Chondrocyte (in vitro differentiated cells): ENCODE results near the gene RPTOR. TPM values are rescaled to one million over a fixed set of nuclear protein-coding genes. Genes with fewer than 3 reads are reported as not detected.

Experiments used
- DNase-seq: peaks from one replicate; pipeline ENCODE4 v3.0.0; 2021; ENCODE audit warnings: mixed read lengths, low spot score
- H3K27ac Mint-ChIP-seq: one replicate; pipeline ENCODE4 v1.8.0; 2021; ENCODE audit warnings: mild to moderate bottlenecking, moderate library complexity, mixed read lengths; ENCODE audit not compliant: unreplicated experiment
- H3K27me3 Mint-ChIP-seq: 2 replicates; pipeline ENCODE4 v1.8.0; 2021; ENCODE audit warnings: low read depth, mixed read lengths
- H3K36me3 Mint-ChIP-seq: 2 replicates; pipeline ENCODE4 v1.8.0; 2021; ENCODE audit warnings: low read depth, mixed read lengths
- H3K4me1 Mint-ChIP-seq: 2 replicates; pipeline ENCODE4 v1.8.0; 2021; ENCODE audit warnings: low read depth, mild to moderate bottlenecking, mixed read lengths
- H3K4me3 Mint-ChIP-seq: one replicate; pipeline ENCODE4 v1.8.0; 2021; ENCODE audit warnings: mild to moderate bottlenecking, moderate library complexity, mixed read lengths; ENCODE audit not compliant: unreplicated experiment
- H3K9me3 Mint-ChIP-seq: 2 replicates; pipeline ENCODE4 v1.8.0; 2021; ENCODE audit warnings: low read depth, mixed read lengths
- CTCF ChIP-seq: fragments of 200-600 bp; sonication (generic); IDR thresholded peaks from 2 replicates; pipeline ENCODE4 v1.5.0; 2021; ENCODE audit warnings: antibody characterized with exemption, mild to moderate bottlenecking, moderate library complexity
- total RNA-seq: library from RNA; stranded (reverse); gene quantifications from 3 replicates; pipeline ENCODE4 v1.2.1, GENCODE V29; 2021

RPTOR gene
- total RNA-seq, 1 donor from 2014 or later: 30.9 TPM

DNA sequence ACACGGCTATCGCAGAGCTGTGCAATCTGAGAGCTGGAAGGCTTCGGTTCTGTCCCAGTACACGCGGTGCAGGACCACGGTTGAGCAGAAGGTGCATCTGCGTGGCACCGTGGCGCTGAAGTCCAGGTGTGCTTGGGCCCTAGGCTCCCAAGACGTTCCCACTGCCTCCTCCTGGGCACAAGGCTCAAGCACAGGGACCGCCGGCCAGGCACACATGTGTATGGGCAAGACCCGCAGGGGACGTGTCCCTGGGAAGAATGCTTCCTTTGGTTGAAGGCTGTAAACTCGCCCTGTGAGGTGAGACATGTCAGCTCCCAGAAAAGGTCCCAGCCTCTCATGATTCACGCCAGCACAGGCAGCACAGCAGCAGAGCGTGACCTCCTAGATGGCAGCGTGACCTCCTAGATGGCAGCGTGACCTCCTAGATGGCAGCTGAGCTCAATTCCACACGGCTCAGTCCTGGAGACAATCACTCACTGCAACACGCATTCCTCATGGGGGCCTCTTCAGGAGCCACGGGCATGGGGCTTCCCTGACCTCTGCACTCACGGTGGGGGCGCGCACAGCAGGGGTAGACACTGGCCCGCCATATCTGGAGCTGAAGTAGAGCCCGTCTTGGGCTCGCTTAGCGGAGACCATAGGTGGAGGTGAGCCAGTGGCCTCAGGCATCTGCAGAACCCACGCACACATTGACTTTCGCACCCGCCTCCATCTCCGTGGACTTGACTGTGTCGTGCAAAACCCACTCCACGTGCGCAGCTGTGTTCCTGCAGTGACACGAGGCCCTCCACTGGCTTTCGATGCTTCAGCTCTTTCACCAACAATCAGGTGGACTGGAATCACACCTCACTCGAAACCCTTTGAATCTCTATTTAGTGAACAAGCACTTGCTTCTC lies 362.0 kb downstream of the RPTOR start:
- Mint-ChIP-seq H3K9me3 (no peaks in the 10 kb centered on the region), H3K4me3 (no peak overlapping the region), H3K27me3 (no peaks in the 10 kb centered on the region), H3K27ac (no peak overlapping the region), H3K36me3 (peaks cover 23% of the 10 kb centered on the region), H3K4me1 (peaks cover 7% of the 10 kb centered on the region)
- DNase-seq: no peak
- TF ChIP-seq CTCF: no peak

DNA sequence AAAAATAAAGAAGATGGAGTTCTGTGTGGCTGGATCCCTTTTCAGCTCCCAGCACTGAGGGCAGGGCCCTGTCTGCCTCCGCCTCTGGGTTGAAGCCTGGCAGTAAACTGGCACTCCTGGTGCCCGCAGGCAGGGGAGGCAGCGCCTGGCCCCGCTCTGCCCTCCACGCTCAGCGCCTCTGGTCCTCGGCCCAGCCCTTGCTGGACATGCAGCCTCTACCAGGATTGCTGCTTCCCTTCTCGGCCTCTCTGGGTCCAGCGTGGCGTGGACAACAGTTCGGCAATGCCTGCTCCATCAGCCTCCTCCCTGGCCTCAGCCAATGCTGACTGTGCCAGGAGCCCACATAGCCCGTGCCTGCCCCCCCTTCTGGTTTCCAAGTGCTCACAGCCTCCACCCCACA lies 362.6 kb downstream of the RPTOR start:
- no peak for DNase-seq
- no peak for TF ChIP-seq CTCF
- H3K36me3 Mint-ChIP-seq: peaks cover 18% of the 10 kb centered on the region
- H3K27me3 Mint-ChIP-seq: no peaks in the 10 kb centered on the region
- no peak overlapping the region for H3K27ac Mint-ChIP-seq
- H3K4me1 Mint-ChIP-seq: peaks cover 7% of the 10 kb centered on the region
- H3K4me3 Mint-ChIP-seq: no peak overlapping the region
- no peaks in the 10 kb centered on the region for H3K9me3 Mint-ChIP-seq

GRCh38 chr17:80908211-80908610 lies 363.6 kb downstream of the RPTOR start:
- H3K36me3 Mint-ChIP-seq: peaks cover 20% of the 10 kb centered on the region
- peaks cover 7% of the 10 kb centered on the region for H3K4me1 Mint-ChIP-seq
- H3K9me3 Mint-ChIP-seq: no peaks in the 10 kb centered on the region
- DNase-seq: peak; percentile 81
- no peak overlapping the region for H3K4me3 Mint-ChIP-seq
- no peak for TF ChIP-seq CTCF
- H3K27ac Mint-ChIP-seq: no peak overlapping the region
- no peaks in the 10 kb centered on the region for H3K27me3 Mint-ChIP-seq

DNA sequence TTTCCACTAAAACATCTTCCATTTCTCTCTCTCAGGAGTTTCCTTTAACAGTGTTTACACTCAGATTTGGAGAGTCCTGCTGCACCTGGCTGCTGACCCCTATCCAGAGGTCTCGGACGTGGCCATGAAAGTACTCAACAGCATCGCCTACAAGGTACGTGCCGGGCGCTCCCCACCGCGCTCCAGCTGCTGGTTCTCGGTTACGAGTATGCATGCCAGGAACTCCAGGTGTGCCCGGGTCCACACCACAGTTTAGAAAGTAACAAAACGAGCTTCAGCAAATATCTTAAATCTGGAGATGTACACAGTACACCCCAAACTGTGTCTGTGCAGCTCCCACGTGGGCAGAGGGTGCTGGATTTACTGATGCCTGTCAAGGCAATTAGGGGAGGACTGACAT lies 364.1 kb downstream of the RPTOR start:
- Mint-ChIP-seq H3K36me3 (peaks cover 20% of the 10 kb centered on the region), H3K9me3 (no peaks in the 10 kb centered on the region), H3K27ac (no peak overlapping the region), H3K4me3 (no peak overlapping the region), H3K27me3 (no peaks in the 10 kb centered on the region), H3K4me1 (peaks cover 7% of the 10 kb centered on the region)
- DNase-seq: peak; percentile 66
- TF ChIP-seq CTCF: no peak

DNA sequence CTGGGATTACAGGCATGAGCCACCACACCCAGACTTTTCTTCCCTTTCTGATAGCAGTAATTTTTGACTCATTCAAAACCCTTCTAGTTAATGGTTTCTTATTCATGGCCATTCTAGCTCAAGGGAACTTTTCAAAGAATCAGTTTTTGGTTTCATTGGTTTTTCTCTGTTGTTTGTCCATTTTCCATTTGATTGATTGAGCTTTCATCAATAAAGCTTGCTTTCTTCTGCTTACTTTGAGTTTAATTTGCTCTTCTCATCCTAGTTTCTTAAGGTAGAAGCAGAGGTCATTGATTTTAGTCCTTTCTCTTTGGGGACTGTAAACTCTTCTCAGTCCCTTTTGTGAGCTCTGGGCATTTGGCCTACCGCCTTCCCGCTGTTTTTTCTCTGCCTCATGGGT lies 365.0 kb downstream of the RPTOR start:
- Mint-ChIP-seq H3K36me3 (peaks cover 19% of the 10 kb centered on the region), H3K27me3 (no peaks in the 10 kb centered on the region), H3K9me3 (no peaks in the 10 kb centered on the region), H3K4me3 (no peak overlapping the region), H3K27ac (no peak overlapping the region), H3K4me1 (peaks cover 4% of the 10 kb centered on the region)
- DNase-seq: no peak
- TF ChIP-seq CTCF: no peak
